ENCODE results near the gene NTRK3. TPM values are rescaled to one million over a fixed set of nuclear protein-coding genes. Genes with fewer than 3 reads are reported as not detected.

Gene NTRK3
- total RNA-seq, 1 experiment from 2014 or later: not detected

- H3K27ac ChIP-seq: no peak overlapping the region
- H3K79me2 ChIP-seq (ENCODE audit: low read depth): no peaks in the 10 kb centered on the region
- ChIA-PET POLR2A (ENCODE audit: unreplicated experiment) (no interaction called here), CTCF (no interaction called here)
- DNase-seq: no peak
- no peaks in the 10 kb centered on the region for H3K27me3 ChIP-seq (ENCODE audit: insufficient read depth, low read depth)
- H3K4me3 ChIP-seq: no peak overlapping the region
- H3F3A ChIP-seq (ENCODE audit: insufficient read depth, low read depth): no peaks in the 10 kb centered on the region
- H3K4me2 ChIP-seq: no peak overlapping the region
- no peaks in the 10 kb centered on the region for H3K9me2 ChIP-seq (ENCODE audit: insufficient read depth)
- no peaks in the 10 kb centered on the region for H3K4me1 ChIP-seq (replicated peaks; ENCODE audit: insufficient read depth)
- intact Hi-C loops (cut with micrococcal nuclease; ENCODE audit: unreplicated experiment): no loop called here
- no peaks in the 10 kb centered on the region for H3K9me3 ChIP-seq (ENCODE audit: insufficient read depth, low read depth)
- H3K36me3 ChIP-seq (ENCODE audit: low read depth): no peaks in the 10 kb centered on the region
- BruUV-seq (replicated peaks): no TSS peak
- 0 out of 2 replicates have a peak, but pooled peaks cover 3% of the 10 kb centered on the region for H4K20me1 ChIP-seq (ENCODE audit: insufficient read depth)
- TF ChIP-seq EZH2 (IDR thresholded peaks at IDR 0.05; ENCODE audit: low read depth) (no peak), CTCF (conservative IDR thresholded peaks at IDR 0.05) (no peak)
- no peak overlapping the region for H2AFZ ChIP-seq
These were observed 291.2 kb downstream of the NTRK3 start for GRCh38 chr15:87965304-87965703.

GRCh38 chr15:87962428-87962827 lies 294.1 kb downstream of the NTRK3 start:
- H3K27me3 ChIP-seq (ENCODE audit: insufficient read depth, low read depth): peaks cover 20% of the 10 kb centered on the region
- H3K4me3 ChIP-seq: no peak overlapping the region
- no peak for DNase-seq
- H3F3A ChIP-seq (ENCODE audit: insufficient read depth, low read depth): no peaks in the 10 kb centered on the region
- intact Hi-C loops (cut with micrococcal nuclease; ENCODE audit: unreplicated experiment): no loop called here
- CTCF ChIA-PET: no interaction called here
- H3K36me3 ChIP-seq (ENCODE audit: low read depth): no peaks in the 10 kb centered on the region
- no peak overlapping the region for H3K27ac ChIP-seq
- H3K9me2 ChIP-seq (ENCODE audit: insufficient read depth): no peaks in the 10 kb centered on the region
- TF ChIP-seq EZH2 (IDR thresholded peaks at IDR 0.05; ENCODE audit: low read depth) (no peak), CTCF (conservative IDR thresholded peaks at IDR 0.05) (no peak)
- no peaks in the 10 kb centered on the region for H3K79me2 ChIP-seq (ENCODE audit: low read depth)
- POLR2A ChIA-PET (ENCODE audit: unreplicated experiment): no interaction called here
- no peak overlapping the region for H2AFZ ChIP-seq
- 0 out of 2 replicates have a peak, but pooled peaks cover 3% of the 10 kb centered on the region for H4K20me1 ChIP-seq (ENCODE audit: insufficient read depth)
- BruUV-seq (replicated peaks): no TSS peak
- H3K9me3 ChIP-seq (ENCODE audit: insufficient read depth, low read depth): no peaks in the 10 kb centered on the region
- H3K4me1 ChIP-seq (replicated peaks; ENCODE audit: insufficient read depth): no peaks in the 10 kb centered on the region
- H3K4me2 ChIP-seq: no peak overlapping the region

GRCh38 chr15:87961851-87962420 lies 294.6 kb downstream of the NTRK3 start:
- no TSS peak for BruUV-seq (replicated peaks)
- Histone ChIP-seq H3K79me2 (ENCODE audit: low read depth) (no peaks in the 10 kb centered on the region), H3K27me3 (ENCODE audit: insufficient read depth, low read depth) (peaks cover 23% of the 10 kb centered on the region), H3K27ac (no peak overlapping the region), H3K9me2 (ENCODE audit: insufficient read depth) (no peaks in the 10 kb centered on the region), H3K9me3 (ENCODE audit: insufficient read depth, low read depth) (no peaks in the 10 kb centered on the region), H3K4me3 (no peak overlapping the region), H2AFZ (no peak overlapping the region), H4K20me1 (ENCODE audit: insufficient read depth) (0 out of 2 replicates have a peak, but pooled peaks cover 3% of the 10 kb centered on the region), H3K4me2 (no peak overlapping the region), H3K4me1 (replicated peaks; ENCODE audit: insufficient read depth) (no peaks in the 10 kb centered on the region), H3F3A (ENCODE audit: insufficient read depth, low read depth) (no peaks in the 10 kb centered on the region), H3K36me3 (ENCODE audit: low read depth) (no peaks in the 10 kb centered on the region)
- intact Hi-C loops (cut with micrococcal nuclease; ENCODE audit: unreplicated experiment): no loop called here
- ChIA-PET CTCF (no interaction called here), POLR2A (ENCODE audit: unreplicated experiment) (no interaction called here)
- no peak for DNase-seq
- TF ChIP-seq CTCF (conservative IDR thresholded peaks at IDR 0.05): no peak
- no peak for TF ChIP-seq EZH2 (IDR thresholded peaks at IDR 0.05; ENCODE audit: low read depth)

Measured in PC-9 (cell line).